ENCODE results near the gene OCA2. TPM values are rescaled to one million over a fixed set of nuclear protein-coding genes. Genes with fewer than 3 reads are reported as not detected.

The OCA2 gene
- total and polyA plus RNA-seq, 2 of the 13 experiments (the other 11 are each of a cell fraction or from before 2014, with no cell fraction given) = 0.02 to 0.05 TPM

DNA sequence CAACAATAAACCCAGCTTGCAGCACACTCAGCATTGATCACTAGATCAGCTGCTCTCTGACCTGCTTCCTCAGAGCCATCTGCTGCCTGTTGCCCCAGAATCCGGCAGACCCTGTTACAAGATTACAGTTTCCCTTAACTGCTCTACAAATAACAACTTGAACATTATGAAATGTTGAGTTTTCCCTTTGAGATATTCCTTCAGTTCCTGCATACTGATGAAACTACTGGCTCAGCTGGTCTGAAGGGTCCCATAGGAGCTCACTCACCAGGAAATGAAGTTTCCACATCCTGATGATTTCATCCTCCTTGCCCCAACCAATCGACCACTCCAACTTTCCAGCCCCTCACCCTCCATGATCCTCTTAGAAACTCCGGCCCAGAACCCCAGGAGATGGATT is 281.9 kb downstream of the OCA2 start (continued):
- TF ChIP-seq KLF12 (CRISPR knock-in tag; IDR thresholded peaks at IDR 0.05; ENCODE audit: borderline replicate concordance) = no peak

DNA sequence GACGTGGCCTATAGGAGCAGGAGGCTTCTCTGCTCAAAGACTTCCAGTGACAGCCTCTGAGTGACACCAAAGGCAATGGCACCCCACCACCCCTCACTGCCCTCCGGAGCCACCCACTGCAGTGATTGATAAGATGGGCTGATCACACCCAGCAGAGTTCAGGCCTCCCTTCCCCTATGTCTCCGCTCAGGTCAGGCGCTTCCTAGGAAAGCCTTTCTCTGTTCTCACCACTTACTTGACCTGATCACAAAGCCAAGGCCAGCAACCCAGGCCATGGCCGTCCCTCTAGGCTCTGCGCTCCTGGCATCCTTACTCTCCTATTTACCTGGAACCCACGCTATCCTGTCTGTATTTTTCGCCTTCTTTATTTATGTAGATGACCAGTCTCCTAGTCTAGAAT is 282.3 kb downstream of the OCA2 start:
- Histone ChIP-seq H3K27me3 (ENCODE audit: control insufficient read depth in 1 of 2, insufficient read depth in 2 of 2, low read length in 2 of 2) (no peaks in the 10 kb centered on the region), H3K36me3 (replicated peaks in 1 of 2; ENCODE audit: control insufficient read depth in 1 of 2, insufficient read depth in 2 of 2, low read length in 2 of 2) (no peaks in the 10 kb centered on the region), H3K27ac (ENCODE audit: extremely low read length, insufficient read depth, low read length) (no peak overlapping the region), H3K9ac (ENCODE audit: insufficient read depth, low read depth, low read length) (no peak overlapping the region), H3K4me2 (ENCODE audit: low read depth, low read length) (no peak overlapping the region), H3K4me1 (ENCODE audit: insufficient read depth, low read length) (no peaks in the 10 kb centered on the region), H3K9me3 (ENCODE audit: low read length) (peaks cover 12% of the 10 kb centered on the region), H2AFZ (ENCODE audit: low read length) (no peak overlapping the region), H3K4me3 (replicated peaks in 1 of 3; ENCODE audit: insufficient read depth in 1 of 3, low read depth in 2 of 3, low read length in 3 of 3) (no peak overlapping the region), H3K79me2 (ENCODE audit: insufficient read depth, low read length) (no peaks in the 10 kb centered on the region), H4K20me1 (ENCODE audit: insufficient read depth, low read length) (no peaks in the 10 kb centered on the region)
- ATAC-seq (no peak), FAIRE-seq (no peak), DNase-seq (ENCODE audit: low spot score) (no peak)
- POLR2A ChIA-PET = no interaction called here
- TF ChIP-seq ZBTB42 (CRISPR knock-in tag; IDR thresholded peaks at IDR 0.05) (no peak), ZFP82 (CRISPR knock-in tag; IDR thresholded peaks at IDR 0.05; ENCODE audit: borderline replicate concordance) (no peak), SP2 (CRISPR knock-in tag; IDR thresholded peaks at IDR 0.05) (no peak), NR1H2 (CRISPR knock-in tag; IDR thresholded peaks at IDR 0.05; ENCODE audit: borderline replicate concordance, low read depth) (no peak), ZNF589 (CRISPR knock-in tag; conservative IDR thresholded peaks at IDR 0.05) (no peak), TP53 (CRISPR knock-in tag; conservative IDR thresholded peaks at IDR 0.05) (no peak), ZNF12 (CRISPR knock-in tag; IDR thresholded peaks at IDR 0.05) (no peak)
- TF ChIP-seq, protein P1, sequence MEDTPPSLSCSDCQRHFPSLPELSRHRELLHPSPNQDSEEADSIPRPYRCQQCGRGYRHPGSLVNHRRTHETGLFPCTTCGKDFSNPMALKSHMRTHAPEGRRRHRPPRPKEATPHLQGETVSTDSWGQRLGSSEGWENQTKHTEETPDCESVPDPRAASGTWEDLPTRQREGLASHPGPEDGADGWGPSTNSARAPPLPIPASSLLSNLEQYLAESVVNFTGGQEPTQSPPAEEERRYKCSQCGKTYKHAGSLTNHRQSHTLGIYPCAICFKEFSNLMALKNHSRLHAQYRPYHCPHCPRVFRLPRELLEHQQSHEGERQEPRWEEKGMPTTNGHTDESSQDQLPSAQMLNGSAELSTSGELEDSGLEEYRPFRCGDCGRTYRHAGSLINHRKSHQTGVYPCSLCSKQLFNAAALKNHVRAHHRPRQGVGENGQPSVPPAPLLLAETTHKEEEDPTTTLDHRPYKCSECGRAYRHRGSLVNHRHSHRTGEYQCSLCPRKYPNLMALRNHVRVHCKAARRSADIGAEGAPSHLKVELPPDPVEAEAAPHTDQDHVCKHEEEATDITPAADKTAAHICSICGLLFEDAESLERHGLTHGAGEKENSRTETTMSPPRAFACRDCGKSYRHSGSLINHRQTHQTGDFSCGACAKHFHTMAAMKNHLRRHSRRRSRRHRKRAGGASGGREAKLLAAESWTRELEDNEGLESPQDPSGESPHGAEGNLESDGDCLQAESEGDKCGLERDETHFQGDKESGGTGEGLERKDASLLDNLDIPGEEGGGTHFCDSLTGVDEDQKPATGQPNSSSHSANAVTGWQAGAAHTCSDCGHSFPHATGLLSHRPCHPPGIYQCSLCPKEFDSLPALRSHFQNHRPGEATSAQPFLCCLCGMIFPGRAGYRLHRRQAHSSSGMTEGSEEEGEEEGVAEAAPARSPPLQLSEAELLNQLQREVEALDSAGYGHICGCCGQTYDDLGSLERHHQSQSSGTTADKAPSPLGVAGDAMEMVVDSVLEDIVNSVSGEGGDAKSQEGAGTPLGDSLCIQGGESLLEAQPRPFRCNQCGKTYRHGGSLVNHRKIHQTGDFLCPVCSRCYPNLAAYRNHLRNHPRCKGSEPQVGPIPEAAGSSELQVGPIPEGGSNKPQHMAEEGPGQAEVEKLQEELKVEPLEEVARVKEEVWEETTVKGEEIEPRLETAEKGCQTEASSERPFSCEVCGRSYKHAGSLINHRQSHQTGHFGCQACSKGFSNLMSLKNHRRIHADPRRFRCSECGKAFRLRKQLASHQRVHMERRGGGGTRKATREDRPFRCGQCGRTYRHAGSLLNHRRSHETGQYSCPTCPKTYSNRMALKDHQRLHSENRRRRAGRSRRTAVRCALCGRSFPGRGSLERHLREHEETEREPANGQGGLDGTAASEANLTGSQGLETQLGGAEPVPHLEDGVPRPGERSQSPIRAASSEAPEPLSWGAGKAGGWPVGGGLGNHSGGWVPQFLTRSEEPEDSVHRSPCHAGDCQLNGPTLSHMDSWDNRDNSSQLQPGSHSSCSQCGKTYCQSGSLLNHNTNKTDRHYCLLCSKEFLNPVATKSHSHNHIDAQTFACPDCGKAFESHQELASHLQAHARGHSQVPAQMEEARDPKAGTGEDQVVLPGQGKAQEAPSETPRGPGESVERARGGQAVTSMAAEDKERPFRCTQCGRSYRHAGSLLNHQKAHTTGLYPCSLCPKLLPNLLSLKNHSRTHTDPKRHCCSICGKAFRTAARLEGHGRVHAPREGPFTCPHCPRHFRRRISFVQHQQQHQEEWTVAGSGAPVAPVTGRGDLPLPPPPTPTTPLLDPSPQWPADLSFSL (CRISPR knock-in tag; IDR thresholded peaks at IDR 0.05) = no peak
- TF ChIP-seq, protein P2, sequence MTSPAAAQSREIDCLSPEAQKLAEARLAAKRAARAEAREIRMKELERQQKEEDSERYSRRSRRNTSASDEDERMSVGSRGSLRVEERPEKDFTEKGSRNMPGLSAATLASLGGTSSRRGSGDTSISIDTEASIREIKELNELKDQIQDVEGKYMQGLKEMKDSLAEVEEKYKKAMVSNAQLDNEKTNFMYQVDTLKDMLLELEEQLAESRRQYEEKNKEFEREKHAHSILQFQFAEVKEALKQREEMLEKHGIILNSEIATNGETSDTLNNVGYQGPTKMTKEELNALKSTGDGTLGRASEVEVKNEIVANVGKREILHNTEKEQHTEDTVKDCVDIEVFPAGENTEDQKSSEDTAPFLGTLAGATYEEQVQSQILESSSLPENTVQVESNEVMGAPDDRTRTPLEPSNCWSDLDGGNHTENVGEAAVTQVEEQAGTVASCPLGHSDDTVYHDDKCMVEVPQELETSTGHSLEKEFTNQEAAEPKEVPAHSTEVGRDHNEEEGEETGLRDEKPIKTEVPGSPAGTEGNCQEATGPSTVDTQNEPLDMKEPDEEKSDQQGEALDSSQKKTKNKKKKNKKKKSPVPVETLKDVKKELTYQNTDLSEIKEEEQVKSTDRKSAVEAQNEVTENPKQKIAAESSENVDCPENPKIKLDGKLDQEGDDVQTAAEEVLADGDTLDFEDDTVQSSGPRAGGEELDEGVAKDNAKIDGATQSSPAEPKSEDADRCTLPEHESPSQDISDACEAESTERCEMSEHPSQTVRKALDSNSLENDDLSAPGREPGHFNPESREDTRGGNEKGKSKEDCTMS (CRISPR knock-in tag; conservative IDR thresholded peaks at IDR 0.05) = no peak
- TF ChIP-seq, protein P3, sequence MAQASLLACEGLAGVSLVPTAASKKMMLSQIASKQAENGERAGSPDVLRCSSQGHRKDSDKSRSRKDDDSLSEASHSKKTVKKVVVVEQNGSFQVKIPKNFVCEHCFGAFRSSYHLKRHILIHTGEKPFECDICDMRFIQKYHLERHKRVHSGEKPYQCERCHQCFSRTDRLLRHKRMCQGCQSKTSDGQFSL (CRISPR knock-in tag; IDR thresholded peaks at IDR 0.05) = no peak
- in situ Hi-C loops (cut with HindIII; ENCODE audit: extremely low pct_ligation_motif_present, low pct_unique_long_range_greater_than_20kb) (no loop called here), intact Hi-C loops (cut with micrococcal nuclease; ENCODE audit: unreplicated experiment) (no loop called here)
- WGBS (ENCODE audit: low lambda C conversion rate) = 0% methylated on average over 8 of the region's 8 CpGs
- CTCF ChIA-PET (ENCODE audit: low intra/inter-chr PET ratio, low total read pairs) = no interaction called here
- no TSS peak for BruUV-seq (replicated peaks)

Measured in HepG2 (cell line).